Femur (tissue), 1 donor: ENCODE measurements around the gene LRRC4C.

Experiments
- DNase-seq: peaks from one replicate; pipeline ENCODE4 v3.0.0-alpha.2; 2017

Gene LRRC4C

DNA sequence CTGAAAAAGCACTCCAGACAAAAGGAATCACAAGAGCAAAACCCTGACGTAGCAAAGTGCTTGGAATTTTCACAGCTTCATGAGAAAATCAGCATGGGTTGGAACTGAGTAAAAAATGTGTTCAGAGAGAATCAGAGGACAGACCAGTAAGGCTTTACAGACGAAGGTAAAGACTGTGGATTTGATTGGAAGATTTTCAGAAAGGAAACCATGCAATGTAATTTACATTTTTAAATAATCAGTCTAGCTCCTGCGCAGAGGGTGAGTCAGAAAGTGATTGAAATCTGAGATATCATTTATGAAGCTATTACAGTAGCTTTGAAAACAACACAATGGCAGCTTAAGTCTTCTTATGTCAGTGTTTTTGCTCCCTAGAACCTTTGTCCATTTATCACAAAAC, 1122.3 kb downstream of the LRRC4C start:
- no peak for DNase-seq

DNA sequence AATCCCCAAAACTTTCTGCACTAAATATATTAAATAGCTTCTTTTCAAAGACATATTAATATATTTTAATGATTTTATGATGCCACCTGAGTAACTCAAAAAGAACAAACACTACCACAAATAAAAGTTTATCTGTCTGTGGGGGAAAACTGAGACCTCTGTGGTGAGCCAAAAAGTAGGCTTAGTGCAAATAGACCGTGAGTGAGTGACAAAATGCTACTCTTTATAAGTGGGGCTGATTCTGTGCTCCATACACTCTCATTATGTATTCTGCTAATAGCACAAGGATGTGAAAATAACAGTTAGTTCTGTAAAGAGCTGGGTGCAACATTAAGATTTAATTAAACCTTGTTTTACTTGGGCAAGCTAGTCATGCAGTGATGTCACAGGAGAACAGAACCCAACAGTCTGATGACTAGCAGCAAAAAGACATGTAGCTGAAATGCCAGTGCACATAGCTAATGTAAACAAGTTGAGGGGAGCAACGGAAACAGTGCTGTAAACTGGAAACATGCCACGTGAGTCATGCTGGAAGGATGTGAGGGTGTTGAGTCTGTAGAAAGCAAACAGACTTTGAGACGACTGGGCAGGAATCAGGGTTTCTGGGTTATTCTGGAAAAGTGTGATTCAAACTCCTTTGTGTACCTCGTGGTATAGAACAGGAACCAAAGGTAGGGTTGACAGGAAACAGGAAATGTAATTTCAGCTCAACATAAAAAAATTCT, 1130.4 kb downstream of the LRRC4C start:
- DNase-seq: peak; percentile 82

- DNase-seq: no peak
Measured at GRCh38 chr11:40323241-40323640, 1136.2 kb downstream of the LRRC4C start.

GRCh38 chr11:40321537-40321936, 1137.9 kb downstream of the LRRC4C start:
- DNase-seq: no peak

DNA sequence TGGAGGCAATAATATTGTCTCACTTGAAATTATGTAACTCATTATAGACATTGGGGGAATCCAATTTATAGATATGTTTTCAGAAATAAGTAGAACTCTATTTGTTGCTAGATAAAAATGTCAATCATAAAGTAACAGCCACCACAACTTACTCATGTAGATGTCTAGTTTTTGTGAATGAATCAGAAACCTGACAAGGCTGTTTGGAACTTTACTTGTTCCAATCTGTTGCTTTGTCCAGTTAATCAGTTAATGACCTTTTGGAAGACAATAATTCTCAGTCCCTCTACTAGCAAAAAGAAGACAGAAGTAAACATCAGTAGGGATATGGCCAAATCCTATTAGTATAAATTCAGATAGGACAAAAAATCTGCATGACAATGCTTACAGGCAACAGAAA, 1143.3 kb downstream of the LRRC4C start:
- no peak for DNase-seq

- DNase-seq: no peak
Measured at GRCh38 chr11:40315122-40315521, 1144.3 kb downstream of the LRRC4C start.

DNA sequence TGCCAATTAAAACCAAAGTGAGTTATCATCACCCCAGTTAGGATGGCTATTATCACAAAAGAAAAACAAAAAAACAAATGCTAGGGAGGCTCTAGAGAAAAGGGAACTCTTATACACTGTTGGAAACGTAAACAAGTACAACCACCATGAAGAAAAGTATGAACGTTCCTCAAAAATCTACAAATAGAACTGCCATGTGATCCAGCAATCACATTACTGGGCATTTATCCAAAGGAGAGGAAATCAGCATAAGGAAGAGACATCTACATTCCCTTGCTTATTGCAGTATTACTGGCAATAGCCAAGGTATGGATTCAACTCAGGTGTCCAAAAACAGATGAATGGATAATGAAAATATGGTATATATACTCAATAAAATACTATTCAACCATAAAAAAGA, 1145.1 kb downstream of the LRRC4C start:
- DNase-seq: no peak

DNA sequence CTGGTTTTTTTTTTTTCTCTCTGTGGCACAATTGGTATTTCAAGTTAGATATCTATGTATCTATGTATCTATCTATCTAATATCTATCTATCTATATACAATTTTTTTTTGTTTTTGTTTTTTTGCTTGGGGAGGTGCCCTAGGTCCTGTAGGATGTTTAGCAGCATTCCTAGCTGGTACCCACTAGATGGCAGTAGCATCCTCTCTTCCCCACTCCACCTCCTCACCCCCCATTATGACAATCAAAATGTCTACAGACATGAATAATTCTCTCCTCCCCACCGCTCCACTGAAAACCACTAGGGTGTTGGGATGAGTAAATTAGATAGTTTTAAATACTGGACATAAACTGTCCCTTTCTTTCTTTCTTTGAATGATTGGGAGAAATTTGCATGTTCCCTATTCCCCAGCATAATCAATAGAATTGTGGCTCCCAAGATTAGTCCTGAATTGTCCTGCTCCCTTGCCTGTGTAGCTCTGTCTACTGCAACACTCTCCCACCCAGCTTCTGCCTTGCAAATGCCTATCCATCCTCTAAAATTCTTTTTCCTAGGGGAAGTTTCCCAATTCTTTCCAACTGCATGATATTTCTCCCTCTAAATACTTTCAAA, 1152.4 kb downstream of the LRRC4C start:
- no peak for DNase-seq

DNA sequence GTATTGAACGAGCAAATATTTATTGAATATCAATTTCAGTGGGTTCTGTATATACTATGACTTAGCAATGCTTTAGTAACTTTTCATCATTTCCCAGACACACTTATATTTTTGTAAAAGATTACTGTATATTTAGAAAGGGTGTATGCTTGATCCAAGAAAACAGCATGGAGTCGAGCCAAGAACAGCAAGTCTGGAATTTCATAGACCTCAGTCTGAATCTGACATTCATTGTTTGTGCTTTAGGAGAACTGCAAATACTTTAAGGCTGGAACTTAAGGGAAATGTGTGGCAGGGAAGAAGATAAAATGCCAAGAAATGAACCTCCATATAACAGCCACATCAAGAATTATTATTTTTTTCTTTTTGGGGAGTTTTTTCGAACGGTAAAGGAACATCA, 1156.8 kb downstream of the LRRC4C start:
- peak; percentile 54 for DNase-seq

DNA sequence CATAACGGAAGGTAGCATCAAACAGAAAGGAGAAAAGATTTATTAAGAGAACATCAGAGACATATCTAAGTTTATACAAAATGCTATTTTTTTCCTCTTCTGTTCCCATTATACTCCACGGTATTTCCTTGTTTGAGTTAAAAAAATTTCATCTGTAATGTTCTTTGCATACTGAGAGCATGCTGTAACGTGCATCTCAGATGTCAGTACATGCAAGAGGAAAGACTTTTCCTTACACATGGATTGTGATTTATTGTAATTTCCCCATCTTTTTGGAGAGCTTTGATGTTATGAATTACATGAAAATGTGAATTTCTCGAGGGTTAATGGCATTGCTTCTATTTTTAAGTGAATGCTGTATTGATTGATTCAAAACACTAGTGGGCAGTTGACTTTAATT, 1164.0 kb downstream of the LRRC4C start:
- DNase-seq: no peak

DNA sequence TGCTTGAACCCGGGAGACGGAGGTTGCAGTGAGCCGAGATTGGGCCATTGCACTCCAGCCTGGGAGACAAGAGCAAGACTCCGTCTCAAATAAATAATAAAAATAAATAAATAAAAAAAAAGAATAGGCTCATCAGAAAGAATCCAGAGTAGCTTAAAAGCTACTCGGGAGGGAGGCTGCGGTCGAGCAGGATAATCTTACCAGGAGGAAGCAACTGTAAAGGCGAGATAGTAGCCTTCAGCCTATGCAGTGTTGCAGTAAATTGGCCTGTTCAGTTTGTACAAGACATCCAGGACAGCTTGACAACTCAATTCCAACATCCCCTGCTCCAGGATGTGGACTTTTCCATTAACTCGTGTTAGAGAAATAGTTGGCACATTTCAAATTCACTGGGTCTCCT, 1164.7 kb downstream of the LRRC4C start:
- no peak for DNase-seq

DNA sequence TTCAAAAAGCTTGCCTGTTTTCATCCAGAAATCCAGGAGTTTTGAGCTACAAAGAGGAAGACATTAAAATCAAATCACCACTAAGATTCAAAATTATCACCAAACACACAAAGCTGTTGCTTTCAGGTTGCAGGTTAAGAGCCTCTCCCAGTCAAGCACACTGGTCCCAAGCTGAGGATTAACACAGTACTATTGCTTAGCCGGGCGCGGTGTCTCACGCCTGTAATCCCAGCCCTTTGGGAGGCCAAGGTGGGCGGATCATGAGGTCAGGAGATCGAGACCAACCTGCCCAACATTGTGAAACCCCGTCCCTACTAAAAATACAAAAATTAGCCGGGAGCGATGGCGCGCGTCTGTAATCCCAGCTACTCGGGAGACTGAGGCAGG, 1165.1 kb downstream of the LRRC4C start:
- DNase-seq: no peak

GRCh38 chr11:40293655-40294348, 1165.7 kb downstream of the LRRC4C start:
- peak; percentile 86 for DNase-seq

GRCh38 chr11:40292721-40293508, 1166.5 kb downstream of the LRRC4C start:
- peak; percentile 50 for DNase-seq

DNA sequence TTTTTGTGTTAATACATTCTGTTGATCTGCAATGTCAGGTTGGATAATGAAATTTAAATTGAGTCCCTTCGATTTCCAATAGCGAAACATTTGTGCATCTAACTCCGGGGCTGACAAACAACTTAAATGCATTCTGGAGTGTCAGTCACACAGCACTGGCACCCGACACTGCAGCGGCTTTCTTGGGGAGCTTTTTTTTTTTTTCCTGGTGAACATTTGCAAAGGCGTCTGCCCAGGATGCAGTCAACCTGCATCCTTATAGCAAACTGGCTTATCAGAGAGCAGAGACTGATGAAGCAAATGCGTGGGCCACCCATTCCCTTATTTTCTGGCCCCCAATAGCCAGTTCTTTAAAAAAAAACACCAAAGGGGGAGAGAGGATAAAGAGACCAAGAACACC, 1167.7 kb downstream of the LRRC4C start:
- DNase-seq: no peak

- no peak for DNase-seq
Measured at GRCh38 chr11:40291329-40291728, 1168.1 kb downstream of the LRRC4C start.

- DNase-seq: no peak
Measured at GRCh38 chr11:40290171-40290631, 1169.3 kb downstream of the LRRC4C start.

GRCh38 chr11:40289370-40289769, 1170.1 kb downstream of the LRRC4C start:
- no peak for DNase-seq

GRCh38 chr11:40287916-40288803, 1171.3 kb downstream of the LRRC4C start:
- no peak for DNase-seq

- DNase-seq: no peak
Measured at GRCh38 chr11:40286137-40286536, 1173.3 kb downstream of the LRRC4C start.

DNA sequence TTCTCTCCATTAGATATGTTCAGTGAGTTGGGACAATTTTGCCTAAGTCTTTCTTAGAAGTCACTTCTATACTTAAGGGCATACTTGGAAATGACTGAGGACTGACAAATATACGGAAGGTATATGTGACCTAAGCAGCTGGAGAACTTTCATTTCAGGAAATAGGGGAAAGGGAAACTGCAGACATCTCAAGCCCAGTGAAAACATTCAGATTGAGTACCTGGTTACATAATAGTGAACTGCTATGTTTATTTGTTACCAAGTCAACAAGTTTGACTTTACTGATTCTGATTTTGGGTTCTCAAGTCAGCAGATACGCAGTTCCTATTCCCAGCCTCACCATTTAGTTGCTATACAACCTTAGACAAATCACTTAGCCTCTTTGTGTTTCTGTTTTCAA, 1173.9 kb downstream of the LRRC4C start:
- DNase-seq: no peak

DNA sequence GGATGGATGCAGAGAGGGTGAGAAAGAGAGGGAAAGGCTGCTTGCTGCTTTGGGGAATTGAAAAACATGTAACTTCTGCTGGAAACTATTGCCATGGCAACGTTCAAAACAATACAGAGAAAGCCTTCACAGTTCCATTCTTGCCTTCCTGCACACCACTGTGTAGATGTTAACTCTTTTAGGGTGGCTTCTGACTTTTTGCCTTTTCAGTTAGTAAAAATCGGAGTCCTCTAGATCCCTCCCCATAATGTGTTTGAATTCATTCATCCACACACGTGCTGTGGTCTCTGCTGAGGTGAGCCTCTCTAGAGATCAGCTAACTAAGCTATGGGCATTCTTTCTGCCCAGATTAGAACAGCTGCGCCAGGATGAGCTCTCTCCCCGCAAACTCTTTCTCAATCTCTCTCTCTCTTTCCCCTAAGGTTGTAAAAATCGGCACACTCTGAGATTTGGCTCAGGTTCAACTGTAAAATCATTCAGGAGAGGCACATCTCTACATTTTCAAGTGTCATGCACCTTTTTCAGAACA, 1178.3 kb downstream of the LRRC4C start:
- peak; percentile 27 for DNase-seq
